Activated CD4-positive, CD25-positive, alpha-beta regulatory T cell (primary cell): Measurements from ENCODE around the gene WFDC13.
"Not testable (repeated sequence)": the region's sequence is repeated elsewhere in the genome, so short reads cannot be mapped to it uniquely, and the experiment has no call there.

Source experiments
- DNase-seq, 4 experiments: peaks; one replicate each; lab custom pipeline; 2025; lab: John Stamatoyannopoulos, UW

The WFDC13 gene

GRCh38 chr20:45701873-45702272 lies at the start of gene WFDC13:
Gene WFDC13 (plus strand): TSS chr20:45702038. CDS start chr20:45702124, 86 bp downstream.
- DNase-seq, result no peak

DNA sequence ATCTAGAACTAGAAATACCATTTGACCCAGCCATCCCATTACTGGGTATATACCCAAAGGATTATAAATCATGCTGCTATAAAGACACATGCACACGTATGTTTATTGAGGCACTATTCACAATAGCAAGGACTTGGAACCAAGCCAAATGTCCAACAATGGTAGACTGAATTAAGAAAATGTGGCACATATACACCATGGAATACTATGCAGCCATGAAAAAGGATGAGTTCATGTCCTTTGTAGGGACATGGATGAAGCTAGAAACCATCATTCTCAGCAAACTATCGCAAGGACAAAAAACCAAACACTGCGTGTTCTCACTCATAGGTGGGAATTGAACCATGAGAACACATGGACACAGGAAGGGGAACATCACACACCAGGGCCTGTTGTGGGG lies 44.8 kb upstream of the WFDC13 start:
- not testable (repeated sequence) for DNase-seq

DNA sequence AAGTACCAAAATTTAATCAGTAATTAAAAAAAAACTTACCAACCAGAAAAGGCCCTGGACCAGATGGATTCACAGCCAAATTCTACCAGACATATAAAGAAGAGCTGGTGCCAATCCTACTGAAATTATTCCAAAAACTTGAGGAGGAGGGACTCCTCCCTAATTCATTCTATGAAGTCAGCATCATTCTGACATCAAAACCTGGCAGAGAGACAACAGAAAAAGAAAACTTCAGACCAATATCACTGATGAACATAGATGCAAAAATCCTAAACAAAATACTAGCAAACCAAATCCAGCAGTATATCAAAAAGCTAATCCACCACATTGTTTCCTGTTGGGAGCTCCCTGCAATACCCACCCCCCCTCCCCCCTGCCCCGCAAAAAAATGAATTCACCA lies 31.7 kb upstream of the WFDC13 start, which contains the start of gene WFDC11:
TSS of gene WFDC11 (minus strand) at position 101 of the 400 bp plus-strand sequence. CDS start 19,639 bp downstream, outside the sequence.
- no peak for DNase-seq

- no peak for DNase-seq
These were observed 29.1 kb upstream of the WFDC13 start for GRCh38 chr20:45672765-45673164.

GRCh38 chr20:45679650-45680049 lies 22.2 kb upstream of the WFDC13 start:
- DNase-seq, result no peak

DNA sequence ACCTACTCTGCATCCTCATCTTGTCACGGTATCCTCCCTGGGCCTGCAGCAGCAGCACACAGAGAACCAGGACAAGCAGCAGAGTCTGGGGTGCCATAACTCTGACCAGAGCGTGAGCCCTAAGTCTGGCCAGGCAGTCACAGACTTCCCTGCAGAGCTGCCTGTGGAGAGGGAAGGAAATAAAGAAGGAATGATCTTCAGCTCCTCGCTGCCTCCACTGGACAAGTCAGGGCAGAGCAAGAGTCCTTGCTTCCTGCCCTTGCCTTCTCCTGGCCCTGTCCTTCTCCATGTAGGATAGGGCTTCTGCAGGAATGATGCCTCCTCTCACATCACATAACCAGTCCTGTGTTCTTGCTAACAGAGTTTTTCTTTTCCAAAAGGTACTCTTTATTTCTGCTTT lies 15.9 kb upstream of the WFDC13 start:
- DNase-seq, result no peak

GRCh38 chr20:45693346-45693745 lies 8.5 kb upstream of the WFDC13 start:
- not testable (repeated sequence) for DNase-seq

GRCh38 chr20:45695496-45695895 lies 6.3 kb upstream of the WFDC13 start:
- no peak for DNase-seq

GRCh38 chr20:45701104-45701503 lies 734 bp upstream of the WFDC13 start:
- DNase-seq, result no peak

- no peak for DNase-seq
These were observed 3.3 kb downstream of the WFDC13 start, which contains the start of gene WFDC10B for GRCh38 chr20:45704969-45705637. Gene WFDC10B (minus strand): TSS chr20:45705019. CDS start chr20:45685992, 19,027 bp downstream.

GRCh38 chr20:45716141-45716688 lies 14.4 kb downstream of the WFDC13 start:
- not testable (repeated sequence) for DNase-seq

DNA sequence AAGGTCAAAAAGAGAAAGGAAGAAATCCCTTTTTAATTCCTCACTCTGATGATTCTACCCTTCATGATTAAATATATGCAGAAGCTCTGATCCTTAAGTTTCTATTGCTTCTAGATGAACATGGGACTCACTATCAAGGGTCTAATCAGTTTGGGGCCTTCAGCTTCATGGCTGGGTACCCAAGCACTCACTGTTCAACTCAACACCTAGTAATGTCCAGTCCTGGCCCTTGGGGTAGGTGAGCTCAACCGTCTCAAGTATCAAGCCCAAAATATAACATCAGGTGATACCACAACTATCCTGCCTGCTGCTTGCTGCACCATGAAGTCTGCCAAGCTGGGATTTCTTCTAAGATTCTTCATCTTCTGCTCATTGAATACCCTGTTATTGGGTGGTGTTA lies 20.2 kb downstream of the WFDC13 start, which contains the start of gene SPINT4:
TSS of gene SPINT4 (plus strand) at position 301 of the 400 bp plus-strand sequence. CDS start at position 322, 21 bp downstream.
- DNase-seq, result no peak

DNA sequence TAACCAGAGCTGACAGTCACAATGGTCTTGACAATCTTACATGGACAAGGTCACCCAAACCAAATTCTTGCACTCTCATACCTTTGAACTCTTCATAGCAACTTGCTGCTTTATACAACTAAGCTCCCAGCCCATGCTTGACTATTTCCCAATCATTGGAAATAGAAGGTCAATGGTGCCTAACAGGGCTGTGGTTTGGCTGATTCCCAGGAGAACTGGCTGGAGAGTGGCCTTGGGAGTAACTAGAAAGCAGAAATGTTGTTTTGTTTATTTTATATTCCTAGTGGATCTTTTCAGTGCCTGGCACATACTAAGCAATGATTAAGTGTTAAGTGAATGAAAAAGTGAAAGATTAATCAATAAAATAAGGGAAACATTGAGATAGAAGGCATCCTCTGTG lies 23.3 kb downstream of the WFDC13 start:
- no peak for DNase-seq

DNA sequence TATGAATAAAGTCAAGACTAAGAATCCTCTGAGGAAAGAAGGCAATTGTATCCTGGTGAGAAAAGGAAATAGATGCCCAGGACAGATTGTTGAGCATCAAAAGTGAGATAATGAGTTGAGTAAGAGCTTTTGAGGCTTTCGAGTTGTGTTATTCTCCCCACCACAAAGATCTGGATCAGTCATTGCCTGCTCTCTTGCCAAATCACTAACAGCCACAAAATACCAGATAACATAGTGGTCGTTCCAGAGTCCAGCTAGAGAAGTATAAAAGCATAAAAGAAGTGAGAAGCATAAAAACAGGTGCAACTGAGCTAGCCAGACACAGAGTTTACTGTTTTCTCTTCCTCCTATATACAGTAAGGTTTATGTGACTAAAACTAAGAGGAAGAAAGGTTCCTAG lies 25.2 kb downstream of the WFDC13 start:
- DNase-seq, result no peak

GRCh38 chr20:45732199-45732598 lies 30.4 kb downstream of the WFDC13 start:
- DNase-seq, result no peak

DNA sequence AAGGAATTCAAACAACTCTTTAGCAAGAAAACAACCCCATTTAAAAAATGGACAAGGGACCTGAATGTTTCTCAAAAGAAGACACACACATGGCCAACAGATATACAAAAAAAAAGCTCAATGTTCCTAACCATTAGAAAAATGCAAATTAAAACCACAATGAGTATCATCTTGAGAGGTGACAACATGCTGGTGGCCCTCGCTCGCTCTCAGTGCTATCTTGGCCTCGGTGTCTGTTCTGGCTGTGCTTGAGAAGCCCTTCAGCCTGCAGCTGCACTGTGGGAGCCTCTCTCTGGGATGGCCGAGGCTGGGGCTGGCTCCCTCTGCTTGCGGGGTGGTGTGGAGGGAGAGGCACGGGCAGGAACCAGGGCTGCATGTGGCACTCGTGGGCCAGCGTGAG lies 33.7 kb downstream of the WFDC13 start:
- DNase-seq, result no peak

DNA sequence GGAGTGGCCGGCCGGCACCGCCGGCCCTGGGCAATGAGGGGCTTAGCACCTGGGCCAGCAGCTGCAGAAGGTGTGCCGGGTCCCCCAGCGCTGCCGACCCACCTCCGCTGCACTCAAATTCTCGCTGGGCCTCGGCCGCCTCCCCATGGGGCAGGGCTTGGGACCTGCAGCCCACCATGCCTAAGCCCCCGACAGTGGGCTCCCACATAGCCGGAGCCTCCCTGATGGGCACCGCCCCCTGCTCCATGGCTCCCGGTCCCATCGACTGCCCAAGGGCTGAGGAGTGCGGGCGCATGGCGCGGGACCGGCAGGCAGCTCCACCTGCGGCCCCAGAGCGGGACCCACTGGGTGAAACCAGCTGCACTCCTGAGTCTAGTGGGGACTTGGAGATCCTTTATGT lies 34.1 kb downstream of the WFDC13 start:
- DNase-seq, result no peak

- DNase-seq, result no peak
These were observed 40.8 kb downstream of the WFDC13 start for GRCh38 chr20:45742596-45742995.

DNA sequence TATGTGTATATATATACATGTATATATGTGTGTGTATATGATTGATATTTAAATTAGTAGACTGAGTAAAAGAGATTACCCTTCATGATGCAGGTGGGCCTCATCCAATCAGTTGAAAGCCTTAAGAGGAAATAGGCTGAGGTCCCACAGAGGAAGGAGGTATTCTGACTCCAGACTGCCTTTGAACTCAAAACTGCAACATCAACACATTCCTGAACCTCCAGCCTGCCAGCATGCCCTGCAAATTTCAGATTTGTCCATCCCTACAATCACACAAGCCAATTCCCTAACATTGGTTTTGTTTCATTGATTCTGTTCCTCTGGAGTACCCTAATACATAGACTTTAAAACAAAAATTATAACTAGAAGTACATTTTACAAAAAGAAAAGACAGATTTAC lies 43.2 kb downstream of the WFDC13 start:
- no peak for DNase-seq

DNA sequence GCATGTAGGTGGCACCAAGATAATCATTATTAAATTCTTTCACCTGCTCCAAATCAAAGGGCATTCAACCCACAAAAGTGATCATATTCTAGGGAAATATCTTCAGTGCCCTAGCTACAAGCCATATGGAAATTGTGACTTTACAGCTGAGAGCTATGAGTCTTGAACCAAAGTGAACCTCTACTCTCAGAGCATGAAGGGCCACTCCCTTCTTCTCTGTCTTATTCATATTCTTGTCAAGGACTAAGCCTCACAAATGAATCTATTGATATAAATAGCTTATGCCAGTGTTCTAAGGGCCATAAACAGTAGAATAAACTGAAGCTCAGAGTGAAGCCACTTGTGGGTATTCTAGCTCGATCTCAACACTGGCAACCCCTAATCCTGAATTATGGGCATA lies 49.9 kb downstream of the WFDC13 start:
- DNase-seq, result no peak

- no peak for DNase-seq
These were observed 50.9 kb downstream of the WFDC13 start for GRCh38 chr20:45752746-45753145.

GRCh38 chr20:45758096-45758495 lies 56.3 kb downstream of the WFDC13 start:
- no peak for DNase-seq
